GM03348 (cell line): ENCODE results near the gene FPGS.
"Not testable (repeated sequence)": the region's sequence is repeated elsewhere in the genome, so short reads cannot be mapped to it uniquely, and the experiment has no call there.

ENCODE experiments used
- DNase-seq: peaks from one replicate; pipeline ENCODE4 v3.0.0; 2012; ENCODE audit warnings: low spot score

FPGS gene

GRCh38 chr9:127802576-127803443 is at the start of gene FPGS:
FPGS (plus strand) TSS chr9:127802882; CDS start chr9:127802925, 43 bp downstream.
- DNase-seq, result peak; percentile 97

- no peak for DNase-seq
Measured at GRCh38 chr9:127753148-127753547, 49.5 kb upstream of the FPGS start.

GRCh38 chr9:127753622-127754021 is 49.1 kb upstream of the FPGS start:
- DNase-seq, result no peak

GRCh38 chr9:127754099-127755060 is 48.3 kb upstream of the FPGS start:
- DNase-seq, result peak; percentile 76

- no peak for DNase-seq
Measured at GRCh38 chr9:127755061-127756060, 47.3 kb upstream of the FPGS start.

GRCh38 chr9:127756233-127756632 is 46.4 kb upstream of the FPGS start:
- DNase-seq, result no peak

- DNase-seq, result not testable (repeated sequence)
Measured at GRCh38 chr9:127756776-127757175, 45.9 kb upstream of the FPGS start.

- DNase-seq, result no peak
Measured at GRCh38 chr9:127758843-127759242, 43.8 kb upstream of the FPGS start.

- no peak for DNase-seq
Measured at GRCh38 chr9:127761061-127761460, 41.6 kb upstream of the FPGS start.

GRCh38 chr9:127761491-127761956 is 41.2 kb upstream of the FPGS start:
- no peak for DNase-seq

- no peak for DNase-seq
Measured at GRCh38 chr9:127762111-127762676, 40.5 kb upstream of the FPGS start.

- DNase-seq, result no peak
Measured at GRCh38 chr9:127763918-127764384, 38.7 kb upstream of the FPGS start.

- DNase-seq, result no peak
Measured at GRCh38 chr9:127765418-127765817, 37.3 kb upstream of the FPGS start.

- no peak for DNase-seq
Measured at GRCh38 chr9:127767410-127767809, 35.3 kb upstream of the FPGS start.

GRCh38 chr9:127767909-127768331 is 34.8 kb upstream of the FPGS start:
- no peak for DNase-seq

GRCh38 chr9:127768698-127769097 is 34.0 kb upstream of the FPGS start:
- DNase-seq, result no peak

GRCh38 chr9:127769101-127769500 is 33.6 kb upstream of the FPGS start:
- DNase-seq, result no peak

GRCh38 chr9:127769929-127770582 is 32.6 kb upstream of the FPGS start:
- no peak for DNase-seq

GRCh38 chr9:127770583-127770904 is 32.1 kb upstream of the FPGS start:
- no peak for DNase-seq

- peak; percentile 97 for DNase-seq
Measured at GRCh38 chr9:127770905-127771569, 31.6 kb upstream of the FPGS start.
